SK-N-MC (cell line): Measurements from ENCODE around the gene RANBP17.

ENCODE experiments used
- EZH2 ChIP-seq: fragments of 200-600 bp; sonication (generic); IDR thresholded peaks from one replicate; pipeline ENCODE4 v1.6.1; 2017; ENCODE audit warnings: antibody characterized with exemption
- POLR2AphosphoS5 ChIP-seq: IDR thresholded peaks from 2 replicates; pipeline ENCODE4 v1.6.1; 2012; ENCODE audit warnings: mild to moderate bottlenecking, low read depth, low read length, borderline replicate concordance

GRCh38 chr5:171093598-171093997 is 231.8 kb downstream of the RANBP17 start:
- TF ChIP-seq EZH2 (no peak), POLR2AphosphoS5 (no peak)
